Caki2 (cell line): Measurements from ENCODE around the gene HOXB3. TPM values are rescaled to one million over a fixed set of nuclear protein-coding genes. Genes with fewer than 3 reads are reported as not detected.
A peak's percentile ranks its signal among the peaks of the same experiment; 100 is the strongest.
"Not testable (repeated sequence)": the region's sequence is repeated elsewhere in the genome, so short reads cannot be mapped to it uniquely, and the experiment has no call there.

Experiments used
- DNase-seq: peaks from one replicate; pipeline ENCODE4 v3.0.0-alpha.2; 2015; ENCODE audit warnings: low read depth
- in situ Hi-C: cut with HindIII; loops from 2 replicates; pipeline ENCODE4 v1.10.0; 2016; ENCODE audit warnings: low sequenced_read_pairs, low pct_unique_long_range_greater_than_20kb, mixed read lengths
- total RNA-seq: library from RNA; depleted of rRNA; stranded (reverse); fragments of >200 nt; shearing (Covaris generic); gene quantifications from 2 replicates; pipeline ENCODE4 v1.2.3, GENCODE V29; 2014; ENCODE audit warnings: low replicate concordance

The HOXB3 gene
- total RNA-seq, 1 experiment from 2014 or later, result 1.1 TPM

GRCh38 chr17:48543854-48544348 is 46.1 kb downstream of the HOXB3 start:
- in situ Hi-C loops, result no loop called here
- peak; percentile 60 for DNase-seq

GRCh38 chr17:48543107-48543853 is 46.8 kb downstream of the HOXB3 start:
- peak; percentile 73 for DNase-seq
- in situ Hi-C loops, result no loop called here

GRCh38 chr17:48542698-48543106 is 47.3 kb downstream of the HOXB3 start:
- in situ Hi-C loops, result no loop called here

GRCh38 chr17:48542114-48542656 is 47.9 kb downstream of the HOXB3 start:
- DNase-seq, result no peak
- in situ Hi-C loops, result no loop called here

More at GRCh38 chr17:48542698-48543106, 47.3 kb downstream of the HOXB3 start:
- DNase-seq, result no peak

- peak; percentile 76 for DNase-seq
- in situ Hi-C loops, result no loop called here
Observed at GRCh38 chr17:48541577-48542113, 48.4 kb downstream of the HOXB3 start.

GRCh38 chr17:48541036-48541576 is 48.9 kb downstream of the HOXB3 start:
- DNase-seq, result peak; percentile 71
- in situ Hi-C loops, result no loop called here

- in situ Hi-C loops, result no loop called here
- peak; percentile 38 for DNase-seq
Observed at GRCh38 chr17:48540213-48540612, 49.8 kb downstream of the HOXB3 start.

GRCh38 chr17:48539177-48539576 is 50.9 kb downstream of the HOXB3 start:
- DNase-seq, result peak; percentile 87
- in situ Hi-C loops, result no loop called here

GRCh38 chr17:48537316-48537715 is 52.7 kb downstream of the HOXB3 start:
- in situ Hi-C loops, result no loop called here
- DNase-seq, result no peak

GRCh38 chr17:48535793-48536559 is 54.1 kb downstream of the HOXB3 start:
- DNase-seq, in situ Hi-C loops: not testable (repeated sequence)

- in situ Hi-C loops, result no loop called here
Observed at GRCh38 chr17:48532261-48532660, 57.8 kb downstream of the HOXB3 start.

GRCh38 chr17:48530887-48531272 is 59.2 kb downstream of the HOXB3 start, which contains the start of gene HOXB1:
HOXB1 (minus strand) TSS chr17:48531011; CDS start chr17:48530904, 107 bp downstream.
- no peak for DNase-seq
- in situ Hi-C loops, result no loop called here

More at GRCh38 chr17:48532261-48532660, 57.8 kb downstream of the HOXB3 start:
- DNase-seq, result no peak

GRCh38 chr17:48530208-48530886 is 59.7 kb downstream of the HOXB3 start:
- in situ Hi-C loops, result no loop called here
- no peak for DNase-seq

- DNase-seq, result no peak
- in situ Hi-C loops, result no loop called here
Observed at GRCh38 chr17:48529683-48530009, 60.4 kb downstream of the HOXB3 start.

GRCh38 chr17:48528936-48529682 is 60.9 kb downstream of the HOXB3 start:
- in situ Hi-C loops, result no loop called here
- DNase-seq, result no peak

GRCh38 chr17:48528153-48528935 is 61.7 kb downstream of the HOXB3 start:
- in situ Hi-C loops, result no loop called here
- no peak for DNase-seq

GRCh38 chr17:48527547-48527932 is 62.5 kb downstream of the HOXB3 start:
- in situ Hi-C loops, result no loop called here

More at GRCh38 chr17:48527547-48527932, 62.5 kb downstream of the HOXB3 start:
- no peak for DNase-seq
